HepG2 (cell line): ENCODE measurements around the gene ABHD17A. TPM values are rescaled to one million over a fixed set of nuclear protein-coding genes. Genes with fewer than 3 reads are reported as not detected.

Experiments used
- AKAP8 ChIP-seq: sonication (generic); formaldehyde crosslinking; IDR thresholded peaks from 2 replicates; pipeline ENCODE4 v1.5.1; 2020; ENCODE audit warnings: mild to moderate bottlenecking, missing genetic modification reagents
- CEBPB ChIP-seq: IDR thresholded peaks from 2 replicates; pipeline ENCODE4 v1.6.1; 2011; ENCODE audit warnings: low read depth, low read length, improper control_type of control experiment, borderline replicate concordance
- GFI1 ChIP-seq: sonication (generic); formaldehyde crosslinking; IDR thresholded peaks from 2 replicates; pipeline ENCODE4 v1.5.0; 2020; ENCODE audit warnings: missing genetic modification reagents, mild to moderate bottlenecking, borderline replicate concordance
- ISL2 ChIP-seq: sonication (generic); formaldehyde crosslinking; IDR thresholded peaks from 2 replicates; pipeline ENCODE4 v1.5.0; 2020; ENCODE audit warnings: missing genetic modification reagents
- KDM4B ChIP-seq: sonication (generic); formaldehyde crosslinking; IDR thresholded peaks from 2 replicates; pipeline ENCODE4 v1.4.0; 2020; ENCODE audit warnings: missing genetic modification reagents
- NCOR1 ChIP-seq: fragments of 200-600 bp; sonication (generic); IDR thresholded peaks from 2 replicates; pipeline ENCODE4 v1.7.0; 2017; ENCODE audit warnings: antibody characterized with exemption, low read length, borderline replicate concordance
- NFE2L1 ChIP-seq: sonication (generic); formaldehyde crosslinking; IDR thresholded peaks from 2 replicates; pipeline ENCODE4 v1.4.0; 2020; ENCODE audit warnings: missing genetic modification reagents, mild to moderate bottlenecking, borderline replicate concordance
- SMARCE1 ChIP-seq: fragments of 450-650 bp; IDR thresholded peaks from 2 replicates; pipeline ENCODE4 v1.6.1; 2017; ENCODE audit warnings: borderline replicate concordance
- ZFX ChIP-seq: sonication (generic); formaldehyde crosslinking; IDR thresholded peaks from 2 replicates; pipeline ENCODE4 v1.4.0; 2020; ENCODE audit warnings: mild to moderate bottlenecking, low read depth, missing genetic modification reagents, moderate library complexity
- ZNF431 ChIP-seq: sonication (generic); formaldehyde crosslinking; IDR thresholded peaks from 2 replicates; pipeline ENCODE4 v1.9.0; 2022; ENCODE audit warnings: missing genetic modification reagents, low read depth, mild to moderate bottlenecking, borderline replicate concordance
- ZNF451 ChIP-seq: sonication (generic); formaldehyde crosslinking; IDR thresholded peaks from 2 replicates; pipeline ENCODE4 v1.5.0; 2020; ENCODE audit warnings: mild to moderate bottlenecking, missing genetic modification reagents
- ZNF510 ChIP-seq: sonication (generic); formaldehyde crosslinking; IDR thresholded peaks from 2 replicates; pipeline ENCODE4 v1.4.0; 2020; ENCODE audit warnings: low read depth, mild to moderate bottlenecking, missing genetic modification reagents
- ZNF670 ChIP-seq: sonication (generic); formaldehyde crosslinking; IDR thresholded peaks from 2 replicates; pipeline ENCODE4 v1.8.0; 2022; ENCODE audit warnings: mild to moderate bottlenecking, missing genetic modification reagents, borderline replicate concordance
- ZNF7 ChIP-seq: IDR thresholded peaks from 2 replicates; pipeline ENCODE4 v1.6.1; 2016; ENCODE audit warnings: missing biosample characterization, missing genetic modification reagents
- ZNF850 ChIP-seq: sonication (generic); formaldehyde crosslinking; conservative IDR thresholded peaks from 2 replicates; pipeline ENCODE4 v1.9.0; 2021; ENCODE audit warnings: mild to moderate bottlenecking, missing genetic modification reagents
- ZNF879 ChIP-seq: sonication (generic); formaldehyde crosslinking; IDR thresholded peaks from 2 replicates; pipeline ENCODE4 v1.8.1; 2023; ENCODE audit warnings: missing genetic modification reagents
- ZNF891 ChIP-seq: sonication (generic); formaldehyde crosslinking; IDR thresholded peaks from 2 replicates; pipeline ENCODE4 v1.5.0; 2020; ENCODE audit warnings: mild to moderate bottlenecking, missing genetic modification reagents
- ZSCAN22 ChIP-seq: sonication (generic); formaldehyde crosslinking; IDR thresholded peaks from 2 replicates; pipeline ENCODE4 v1.4.0; 2020; ENCODE audit warnings: mild to moderate bottlenecking, missing genetic modification reagents
- polyA plus RNA-seq, 8 experiments: library from polyadenylated mRNA; depleted of rRNA in 3 of 8; stranded (reverse) in 7 of 8; unstranded in 1 of 8; fragments of >200 nt; fragmentation: Illumina TruSeq in 4 of 8; extraction: Trizol in 4 of 8; gene quantifications; 2 replicates each; pipeline versions ENCODE4 v1.2.1 to v1.2.3, GENCODE V29; 2011 to 2016; ENCODE audit warnings: low read depth in 4 of 8, missing spikeins in 1 of 8, mixed read lengths in 1 of 8; ENCODE audit not compliant: insufficient read depth in 1 of 8
- total RNA-seq, 5 experiments: library from RNA; depleted of rRNA; stranded (reverse); fragments of >200 nt; fragmentation: Illumina TruSeq; extraction: Trizol; gene quantifications; 2 replicates each; pipeline ENCODE4 v1.2.3, GENCODE V29; 2016; ENCODE audit warnings: low read depth in 1 of 5
- TF ChIP-seq, protein P1 (sequence below): sonication (generic); formaldehyde crosslinking; IDR thresholded peaks from 2 replicates; pipeline ENCODE4 v1.8.0; 2022; ENCODE audit warnings: missing genetic modification reagents, mild to moderate bottlenecking, moderate library complexity, borderline replicate concordance
- TF ChIP-seq, protein P2 (sequence below): sonication (generic); IDR thresholded peaks from 2 replicates; pipeline ENCODE4 v1.6.1; 2016; ENCODE audit warnings: low read depth, borderline replicate concordance
- TF ChIP-seq, protein P3 (sequence below): sonication (generic); formaldehyde crosslinking; IDR thresholded peaks from 2 replicates; pipeline ENCODE4 v1.5.1; 2020; ENCODE audit warnings: mild to moderate bottlenecking, missing genetic modification reagents, moderate library complexity
- TF ChIP-seq, protein P4 (sequence below): sonication (generic); formaldehyde crosslinking; IDR thresholded peaks from 2 replicates; pipeline ENCODE4 v1.5.0; 2020; ENCODE audit warnings: missing genetic modification reagents

ABHD17A gene
- total and polyA plus RNA-seq, 2 of the 13 experiments (the other 11 are each of a cell fraction or from before 2014, with no cell fraction given): 27.7 to 40.8 TPM

DNA sequence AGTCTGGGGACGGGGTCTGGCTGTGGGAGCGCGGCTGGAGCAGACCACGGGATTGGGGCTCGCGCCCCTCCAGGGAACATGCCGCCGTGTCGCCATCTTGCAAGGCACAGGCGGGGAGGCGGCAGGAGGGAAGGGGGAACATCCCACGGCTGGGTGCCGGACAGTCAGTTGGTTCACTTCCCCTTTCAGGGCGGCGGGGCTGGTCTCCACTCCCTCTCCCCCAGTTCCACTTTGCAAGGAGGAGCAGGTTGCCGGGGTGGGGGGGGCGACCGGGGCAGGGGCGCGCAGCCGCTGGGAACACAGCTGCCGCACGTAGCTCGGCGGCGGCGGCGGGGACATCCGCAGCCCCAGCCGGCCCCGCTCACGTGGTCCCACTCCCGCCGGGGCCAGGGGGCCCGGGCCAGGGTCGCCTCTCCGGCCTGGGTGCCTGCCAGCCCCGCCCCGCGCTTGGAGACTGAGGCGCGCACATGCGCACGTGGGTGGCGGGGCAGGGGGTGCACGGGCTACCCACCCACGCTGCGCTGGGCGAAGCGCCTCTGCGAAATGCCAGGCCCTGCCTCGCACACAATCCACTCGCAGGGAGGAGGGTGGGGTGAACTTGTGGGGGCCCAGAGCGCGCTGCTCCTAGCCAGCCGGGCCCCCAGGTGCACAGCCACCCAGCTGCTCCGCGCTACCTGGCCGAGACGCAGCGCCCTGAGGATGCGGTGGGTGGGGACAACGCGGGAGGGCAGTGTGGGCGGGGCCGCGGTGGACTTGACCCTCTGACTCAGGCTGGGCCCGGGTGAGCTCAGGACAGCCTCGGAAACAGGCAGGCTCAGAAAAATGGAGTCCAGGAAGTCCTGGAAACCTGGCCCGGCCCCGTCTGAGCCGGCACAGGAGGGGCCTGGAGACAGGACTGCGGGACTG lies 28.3 kb downstream of the ABHD17A start (continued):
- TF ChIP-seq, protein P1, sequence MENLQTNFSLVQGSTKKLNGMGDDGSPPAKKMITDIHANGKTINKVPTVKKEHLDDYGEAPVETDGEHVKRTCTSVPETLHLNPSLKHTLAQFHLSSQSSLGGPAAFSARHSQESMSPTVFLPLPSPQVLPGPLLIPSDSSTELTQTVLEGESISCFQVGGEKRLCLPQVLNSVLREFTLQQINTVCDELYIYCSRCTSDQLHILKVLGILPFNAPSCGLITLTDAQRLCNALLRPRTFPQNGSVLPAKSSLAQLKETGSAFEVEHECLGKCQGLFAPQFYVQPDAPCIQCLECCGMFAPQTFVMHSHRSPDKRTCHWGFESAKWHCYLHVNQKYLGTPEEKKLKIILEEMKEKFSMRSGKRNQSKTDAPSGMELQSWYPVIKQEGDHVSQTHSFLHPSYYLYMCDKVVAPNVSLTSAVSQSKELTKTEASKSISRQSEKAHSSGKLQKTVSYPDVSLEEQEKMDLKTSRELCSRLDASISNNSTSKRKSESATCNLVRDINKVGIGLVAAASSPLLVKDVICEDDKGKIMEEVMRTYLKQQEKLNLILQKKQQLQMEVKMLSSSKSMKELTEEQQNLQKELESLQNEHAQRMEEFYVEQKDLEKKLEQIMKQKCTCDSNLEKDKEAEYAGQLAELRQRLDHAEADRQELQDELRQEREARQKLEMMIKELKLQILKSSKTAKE (CRISPR knock-in tag): peak; percentile 73
- TF ChIP-seq ZNF891 (CRISPR knock-in tag): no peak
- TF ChIP-seq ISL2: no peak
- peak; percentile 41; the same call in 1 of the 2 replicates for TF ChIP-seq ZFX
- no peak for TF ChIP-seq SMARCE1
- TF ChIP-seq ZNF670: 0 out of 2 replicates have a peak, but pooled peaks have one; percentile 31
- TF ChIP-seq AKAP8 (CRISPR knock-in tag): no peak
- TF ChIP-seq, protein P2, sequence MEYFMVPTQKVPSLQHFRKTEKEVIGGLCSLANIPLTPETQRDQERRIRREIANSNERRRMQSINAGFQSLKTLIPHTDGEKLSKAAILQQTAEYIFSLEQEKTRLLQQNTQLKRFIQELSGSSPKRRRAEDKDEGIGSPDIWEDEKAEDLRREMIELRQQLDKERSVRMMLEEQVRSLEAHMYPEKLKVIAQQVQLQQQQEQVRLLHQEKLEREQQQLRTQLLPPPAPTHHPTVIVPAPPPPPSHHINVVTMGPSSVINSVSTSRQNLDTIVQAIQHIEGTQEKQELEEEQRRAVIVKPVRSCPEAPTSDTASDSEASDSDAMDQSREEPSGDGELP: peak; percentile 50; the same call in 1 of the 2 replicates
- TF ChIP-seq ZNF850 (CRISPR knock-in tag): no peak
- no peak for TF ChIP-seq KDM4B (CRISPR knock-in tag)
- peak; percentile 51; the same call in 1 of the 2 replicates for TF ChIP-seq NCOR1
- no peak for TF ChIP-seq NFE2L1 (CRISPR knock-in tag)
- TF ChIP-seq, protein P3, sequence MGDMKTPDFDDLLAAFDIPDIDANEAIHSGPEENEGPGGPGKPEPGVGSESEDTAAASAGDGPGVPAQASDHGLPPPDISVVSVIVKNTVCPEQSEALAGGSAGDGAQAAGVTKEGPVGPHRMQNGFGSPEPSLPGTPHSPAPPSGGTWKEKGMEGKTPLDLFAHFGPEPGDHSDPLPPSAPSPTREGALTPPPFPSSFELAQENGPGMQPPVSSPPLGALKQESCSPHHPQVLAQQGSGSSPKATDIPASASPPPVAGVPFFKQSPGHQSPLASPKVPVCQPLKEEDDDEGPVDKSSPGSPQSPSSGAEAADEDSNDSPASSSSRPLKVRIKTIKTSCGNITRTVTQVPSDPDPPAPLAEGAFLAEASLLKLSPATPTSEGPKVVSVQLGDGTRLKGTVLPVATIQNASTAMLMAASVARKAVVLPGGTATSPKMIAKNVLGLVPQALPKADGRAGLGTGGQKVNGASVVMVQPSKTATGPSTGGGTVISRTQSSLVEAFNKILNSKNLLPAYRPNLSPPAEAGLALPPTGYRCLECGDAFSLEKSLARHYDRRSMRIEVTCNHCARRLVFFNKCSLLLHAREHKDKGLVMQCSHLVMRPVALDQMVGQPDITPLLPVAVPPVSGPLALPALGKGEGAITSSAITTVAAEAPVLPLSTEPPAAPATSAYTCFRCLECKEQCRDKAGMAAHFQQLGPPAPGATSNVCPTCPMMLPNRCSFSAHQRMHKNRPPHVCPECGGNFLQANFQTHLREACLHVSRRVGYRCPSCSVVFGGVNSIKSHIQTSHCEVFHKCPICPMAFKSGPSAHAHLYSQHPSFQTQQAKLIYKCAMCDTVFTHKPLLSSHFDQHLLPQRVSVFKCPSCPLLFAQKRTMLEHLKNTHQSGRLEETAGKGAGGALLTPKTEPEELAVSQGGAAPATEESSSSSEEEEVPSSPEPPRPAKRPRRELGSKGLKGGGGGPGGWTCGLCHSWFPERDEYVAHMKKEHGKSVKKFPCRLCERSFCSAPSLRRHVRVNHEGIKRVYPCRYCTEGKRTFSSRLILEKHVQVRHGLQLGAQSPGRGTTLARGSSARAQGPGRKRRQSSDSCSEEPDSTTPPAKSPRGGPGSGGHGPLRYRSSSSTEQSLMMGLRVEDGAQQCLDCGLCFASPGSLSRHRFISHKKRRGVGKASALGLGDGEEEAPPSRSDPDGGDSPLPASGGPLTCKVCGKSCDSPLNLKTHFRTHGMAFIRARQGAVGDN (CRISPR knock-in tag): peak; percentile 67
- TF ChIP-seq ZSCAN22: no peak
- TF ChIP-seq GFI1 (CRISPR knock-in tag): no peak
- TF ChIP-seq, protein P4, sequence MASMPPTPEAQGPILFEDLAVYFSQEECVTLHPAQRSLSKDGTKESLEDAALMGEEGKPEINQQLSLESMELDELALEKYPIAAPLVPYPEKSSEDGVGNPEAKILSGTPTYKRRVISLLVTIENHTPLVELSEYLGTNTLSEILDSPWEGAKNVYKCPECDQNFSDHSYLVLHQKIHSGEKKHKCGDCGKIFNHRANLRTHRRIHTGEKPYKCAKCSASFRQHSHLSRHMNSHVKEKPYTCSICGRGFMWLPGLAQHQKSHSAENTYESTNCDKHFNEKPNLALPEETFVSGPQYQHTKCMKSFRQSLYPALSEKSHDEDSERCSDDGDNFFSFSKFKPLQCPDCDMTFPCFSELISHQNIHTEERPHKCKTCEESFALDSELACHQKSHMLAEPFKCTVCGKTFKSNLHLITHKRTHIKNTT (CRISPR knock-in tag): no peak
- no peak for TF ChIP-seq ZNF7 (CRISPR knock-in tag)
- no peak for TF ChIP-seq ZNF451
- no peak for TF ChIP-seq ZNF510 (CRISPR knock-in tag)
- TF ChIP-seq ZNF431 (CRISPR knock-in tag): no peak
- no peak for TF ChIP-seq CEBPB
- TF ChIP-seq ZNF879 (CRISPR knock-in tag): no peak
